Left ventricle myocardium inferior (tissue), 1 donor: ENCODE data around the gene REPS2. TPM values are rescaled to one million over a fixed set of nuclear protein-coding genes. Genes with fewer than 3 reads are reported as not detected.
"Not testable (repeated sequence)": the region's sequence is repeated elsewhere in the genome, so short reads cannot be mapped to it uniquely, and the experiment has no call there.

Experiments
- DNase-seq: peaks from one replicate; pipeline ENCODE4 v3.0.0-alpha.2; 2020
- H3K27ac ChIP-seq: fragments of 200-600 bp; replicated peaks from 2 replicates; pipeline ENCODE4 v1.8.0; 2021
- H3K27me3 ChIP-seq: fragments of 200-600 bp; 2 replicates; pipeline ENCODE4 v1.8.0; 2021; ENCODE audit warnings: low read depth
- H3K36me3 ChIP-seq: fragments of 200-600 bp; 2 replicates; pipeline ENCODE4 v1.8.0; 2021
- H3K4me1 ChIP-seq: fragments of 200-600 bp; 2 replicates; pipeline ENCODE4 v1.8.0; 2021
- H3K4me3 ChIP-seq: fragments of 200-600 bp; 2 replicates; pipeline ENCODE4 v1.8.0; 2021; ENCODE audit warnings: mild to moderate bottlenecking, moderate library complexity
- H3K9me3 ChIP-seq: fragments of 200-600 bp; replicated peaks from 2 replicates; pipeline ENCODE4 v1.8.0; 2021
- intact Hi-C: fragments of 100-400 bp; cut with micrococcal nuclease; formaldehyde crosslinking; loops from one replicate; pipeline ENCODE4 v1.11.0; 2022
- total RNA-seq: library from RNA; stranded (reverse); fragmentation: NEBNext Ultra II Directional; extraction: Animal tissue kit (Norgen Biotek cat#: 25700); gene quantifications from one replicate; pipeline ENCODE4 v1.2.1, GENCODE V29; 2021
- TF ChIP-seq, protein P1 (sequence below): fragments of 200-600 bp; IDR thresholded peaks from 2 replicates; pipeline ENCODE4 v1.8.0; 2021; ENCODE audit warnings: antibody characterized with exemption, mild to moderate bottlenecking, borderline replicate concordance
- donor health status: DM: no; HTN: yes; CAD: no; lungs with severe emphysema.

REPS2 gene
- total RNA-seq, 1 donor from 2014 or later: 7.6 TPM

DNA sequence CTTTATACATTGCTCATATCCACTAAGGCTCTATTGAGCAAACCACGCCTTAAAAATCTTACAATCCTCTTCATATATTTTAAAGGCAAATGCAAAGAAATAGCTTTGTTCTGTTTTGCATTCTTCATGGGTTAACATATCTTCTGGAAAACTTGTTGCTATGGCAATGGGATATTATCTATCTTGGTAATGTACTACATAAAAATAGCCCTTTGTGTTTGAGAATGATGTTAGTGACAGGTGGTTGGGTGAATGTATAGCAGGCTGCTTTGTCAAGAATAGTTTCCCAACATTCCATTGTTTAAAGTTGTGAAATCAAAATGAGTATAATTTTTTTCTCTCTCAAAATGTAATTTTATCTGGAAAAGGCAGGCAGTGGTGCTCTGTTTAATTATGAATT, 16.8 kb downstream of the REPS2 start:
- H3K27ac ChIP-seq: no peak overlapping the region
- no peaks in the 10 kb centered on the region for H3K36me3 ChIP-seq

DNA sequence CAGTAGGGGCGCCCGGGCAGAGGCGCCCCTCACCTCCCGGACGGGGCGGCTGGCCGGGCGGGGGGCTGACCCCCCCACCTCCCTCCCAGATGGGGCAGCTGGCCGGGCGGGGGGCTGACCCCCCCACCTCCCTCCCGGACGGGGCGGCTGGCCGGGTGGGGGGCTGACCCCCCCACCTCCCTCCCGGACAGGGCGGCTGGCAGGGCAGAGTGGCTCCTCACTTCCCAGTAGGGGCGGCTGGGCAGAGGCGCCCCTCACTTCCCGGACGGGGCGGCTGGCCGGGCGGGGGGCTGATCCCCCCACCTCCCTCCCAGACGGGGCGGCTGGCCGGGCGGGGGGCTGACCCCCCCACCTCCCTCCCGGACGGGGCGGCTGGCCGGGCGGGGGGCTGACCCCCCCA, 18.5 kb downstream of the REPS2 start:
- H3K27ac ChIP-seq, H3K36me3 ChIP-seq, H3K4me3 ChIP-seq, H3K9me3 ChIP-seq, DNase-seq, H3K4me1 ChIP-seq, H3K27me3 ChIP-seq, intact Hi-C loops: not testable (repeated sequence)

More for the DNA sequence above, 16.8 kb downstream of the REPS2 start:
- DNase-seq: no peak
- Histone ChIP-seq H3K9me3 (no peaks in the 10 kb centered on the region), H3K4me1 (no peaks in the 10 kb centered on the region), H3K4me3 (no peak overlapping the region), H3K27me3 (no peaks in the 10 kb centered on the region)
- intact Hi-C loops: no loop called here
- TF ChIP-seq, protein P1, sequence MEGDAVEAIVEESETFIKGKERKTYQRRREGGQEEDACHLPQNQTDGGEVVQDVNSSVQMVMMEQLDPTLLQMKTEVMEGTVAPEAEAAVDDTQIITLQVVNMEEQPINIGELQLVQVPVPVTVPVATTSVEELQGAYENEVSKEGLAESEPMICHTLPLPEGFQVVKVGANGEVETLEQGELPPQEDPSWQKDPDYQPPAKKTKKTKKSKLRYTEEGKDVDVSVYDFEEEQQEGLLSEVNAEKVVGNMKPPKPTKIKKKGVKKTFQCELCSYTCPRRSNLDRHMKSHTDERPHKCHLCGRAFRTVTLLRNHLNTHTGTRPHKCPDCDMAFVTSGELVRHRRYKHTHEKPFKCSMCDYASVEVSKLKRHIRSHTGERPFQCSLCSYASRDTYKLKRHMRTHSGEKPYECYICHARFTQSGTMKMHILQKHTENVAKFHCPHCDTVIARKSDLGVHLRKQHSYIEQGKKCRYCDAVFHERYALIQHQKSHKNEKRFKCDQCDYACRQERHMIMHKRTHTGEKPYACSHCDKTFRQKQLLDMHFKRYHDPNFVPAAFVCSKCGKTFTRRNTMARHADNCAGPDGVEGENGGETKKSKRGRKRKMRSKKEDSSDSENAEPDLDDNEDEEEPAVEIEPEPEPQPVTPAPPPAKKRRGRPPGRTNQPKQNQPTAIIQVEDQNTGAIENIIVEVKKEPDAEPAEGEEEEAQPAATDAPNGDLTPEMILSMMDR: no peak

DNA sequence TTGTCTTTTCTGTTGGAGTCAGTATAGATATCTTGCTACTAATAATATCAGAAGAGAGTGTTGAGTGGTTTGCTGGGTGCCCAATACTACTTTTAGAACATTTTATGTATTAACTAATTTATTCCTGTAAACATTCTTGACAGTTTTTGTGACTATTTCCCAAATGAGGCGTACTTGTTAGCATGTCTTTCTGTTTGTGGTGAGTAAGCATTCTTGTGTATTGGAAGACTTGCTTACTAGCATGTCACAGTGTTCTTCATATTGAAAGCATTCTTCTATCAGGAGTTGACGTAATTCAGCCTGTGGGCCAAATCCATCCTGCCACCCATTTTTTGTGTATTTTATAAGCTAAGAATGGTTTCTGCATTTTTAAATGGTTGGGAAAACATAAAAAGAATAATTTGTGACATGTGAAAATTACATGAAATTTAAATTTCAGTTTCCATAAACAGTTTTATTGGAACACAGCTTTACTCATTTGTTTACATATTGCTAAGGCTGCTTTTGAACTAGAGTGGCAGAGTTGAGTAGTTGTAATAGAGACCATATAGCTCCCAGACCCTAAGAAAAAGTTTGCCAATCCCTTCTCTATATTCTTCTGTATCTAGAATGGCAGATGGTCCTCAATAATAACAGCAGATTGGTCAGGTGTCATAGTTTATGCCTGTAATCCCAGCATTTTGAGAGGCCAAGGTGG, 20.4 kb downstream of the REPS2 start:
- DNase-seq: no peak
- no peaks in the 10 kb centered on the region for H3K36me3 ChIP-seq
- no peak overlapping the region for H3K27ac ChIP-seq
- no peaks in the 10 kb centered on the region for H3K9me3 ChIP-seq
- H3K4me3 ChIP-seq: no peak overlapping the region
- no peaks in the 10 kb centered on the region for H3K4me1 ChIP-seq
- intact Hi-C loops: no loop called here
- TF ChIP-seq, protein P1: no peak
- H3K27me3 ChIP-seq: no peaks in the 10 kb centered on the region

GRCh38 chrX:16968753-16969152, 22.3 kb downstream of the REPS2 start:
- H3K27me3 ChIP-seq, H3K4me3 ChIP-seq, H3K27ac ChIP-seq, DNase-seq, H3K9me3 ChIP-seq, H3K36me3 ChIP-seq, H3K4me1 ChIP-seq, intact Hi-C loops: not testable (repeated sequence)

- H3K9me3 ChIP-seq: no peaks in the 10 kb centered on the region
- intact Hi-C loops: no loop called here
- DNase-seq: no peak
- TF ChIP-seq, protein P1: no peak
- H3K4me3 ChIP-seq: no peak overlapping the region
- H3K27ac ChIP-seq: no peak overlapping the region
- H3K36me3 ChIP-seq: no peaks in the 10 kb centered on the region
- no peaks in the 10 kb centered on the region for H3K4me1 ChIP-seq
- no peaks in the 10 kb centered on the region for H3K27me3 ChIP-seq
Measured at GRCh38 chrX:16970977-16971376, 24.5 kb downstream of the REPS2 start.

GRCh38 chrX:16971694-16972093, 25.2 kb downstream of the REPS2 start:
- H3K4me1 ChIP-seq: no peaks in the 10 kb centered on the region
- no peak overlapping the region for H3K4me3 ChIP-seq
- intact Hi-C loops: no loop called here
- TF ChIP-seq, protein P1: no peak
- H3K36me3 ChIP-seq: no peaks in the 10 kb centered on the region
- no peaks in the 10 kb centered on the region for H3K9me3 ChIP-seq
- H3K27me3 ChIP-seq: no peaks in the 10 kb centered on the region
- DNase-seq: no peak
- no peak overlapping the region for H3K27ac ChIP-seq
